Choroid plexus epithelial cell (primary cell): ENCODE results near the gene SELENOV.

Experiments
- DNase-seq: peaks from one replicate; pipeline ENCODE4 v3.0.0-alpha.2; 2010; ENCODE audit warnings: low read depth
- H3K4me3 ChIP-seq: 2 replicates; pipeline ENCODE4 v1.5.1; 2011; ENCODE audit warnings: low read depth, mild to moderate bottlenecking, control low read depth, low read length, moderate library complexity
- TF ChIP-seq, protein P1 (sequence below): conservative IDR thresholded peaks from 2 replicates; pipeline ENCODE4 v1.5.1; 2011; ENCODE audit warnings: low read depth, mild to moderate bottlenecking, control low read depth, inconsistent platforms, low read length, moderate library complexity

The SELENOV gene

GRCh38 chr19:39494661-39495060, 20.3 kb upstream of the SELENOV start:
- DNase-seq: no peak
- TF ChIP-seq, protein P1, sequence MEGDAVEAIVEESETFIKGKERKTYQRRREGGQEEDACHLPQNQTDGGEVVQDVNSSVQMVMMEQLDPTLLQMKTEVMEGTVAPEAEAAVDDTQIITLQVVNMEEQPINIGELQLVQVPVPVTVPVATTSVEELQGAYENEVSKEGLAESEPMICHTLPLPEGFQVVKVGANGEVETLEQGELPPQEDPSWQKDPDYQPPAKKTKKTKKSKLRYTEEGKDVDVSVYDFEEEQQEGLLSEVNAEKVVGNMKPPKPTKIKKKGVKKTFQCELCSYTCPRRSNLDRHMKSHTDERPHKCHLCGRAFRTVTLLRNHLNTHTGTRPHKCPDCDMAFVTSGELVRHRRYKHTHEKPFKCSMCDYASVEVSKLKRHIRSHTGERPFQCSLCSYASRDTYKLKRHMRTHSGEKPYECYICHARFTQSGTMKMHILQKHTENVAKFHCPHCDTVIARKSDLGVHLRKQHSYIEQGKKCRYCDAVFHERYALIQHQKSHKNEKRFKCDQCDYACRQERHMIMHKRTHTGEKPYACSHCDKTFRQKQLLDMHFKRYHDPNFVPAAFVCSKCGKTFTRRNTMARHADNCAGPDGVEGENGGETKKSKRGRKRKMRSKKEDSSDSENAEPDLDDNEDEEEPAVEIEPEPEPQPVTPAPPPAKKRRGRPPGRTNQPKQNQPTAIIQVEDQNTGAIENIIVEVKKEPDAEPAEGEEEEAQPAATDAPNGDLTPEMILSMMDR: no peak
- no peak overlapping the region for H3K4me3 ChIP-seq

- H3K4me3 ChIP-seq: no peak overlapping the region
- no peak for DNase-seq
- TF ChIP-seq, protein P1: no peak
Observed at GRCh38 chr19:39496063-39496462, 18.9 kb upstream of the SELENOV start.

DNA sequence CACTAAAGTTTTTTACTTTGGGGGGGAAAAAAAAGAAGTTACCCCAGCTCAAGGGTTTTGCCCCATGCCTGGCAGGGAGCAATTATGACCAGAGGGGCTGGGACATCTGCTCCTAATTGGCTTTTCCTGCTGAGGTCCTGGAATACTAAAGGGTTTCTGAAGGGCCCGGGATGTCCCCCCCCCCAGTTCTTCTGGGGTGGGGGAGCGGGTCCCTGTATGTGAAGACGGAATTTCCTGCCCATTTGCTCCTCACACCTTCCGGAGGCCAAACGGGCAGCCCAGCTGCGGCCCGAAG, 17.3 kb upstream of the SELENOV start:
- peak overlapping the region; percentile 21 for H3K4me3 ChIP-seq
- DNase-seq: no peak
- TF ChIP-seq, protein P1: no peak

GRCh38 chr19:39497996-39498797, 16.7 kb upstream of the SELENOV start:
- TF ChIP-seq, protein P1: peak; percentile 63
- peak overlapping the region; percentile 21 for H3K4me3 ChIP-seq
- DNase-seq: peak; percentile 41

- peak; percentile 21 for DNase-seq
- TF ChIP-seq, protein P1: no peak
- peak within 1 kb of the TSS; percentile 21 for H3K4me3 ChIP-seq
Observed at GRCh38 chr19:39498798-39499642, 15.9 kb upstream of the SELENOV start, which contains the start of gene DLL3. Gene DLL3, plus strand, starts transcription at chr19:39498947. Its CDS starts 28 bp downstream, at chr19:39498975.

GRCh38 chr19:39499932-39500331, 15.0 kb upstream of the SELENOV start:
- no peak for DNase-seq
- H3K4me3 ChIP-seq: no peak overlapping the region
- TF ChIP-seq, protein P1: no peak

GRCh38 chr19:39500543-39500942, 14.4 kb upstream of the SELENOV start:
- no peak overlapping the region for H3K4me3 ChIP-seq
- TF ChIP-seq, protein P1: no peak
- DNase-seq: no peak
